Activated CD4-positive, alpha-beta T cell treated with anti-CD3 and anti-CD28 coated beads, Interleukin-2, amount 50 U/mL, for 48 hours (primary cell): Measurements from ENCODE around the gene ATP6V0A4.
"Not testable (repeated sequence)": the region's sequence is repeated elsewhere in the genome, so short reads cannot be mapped to it uniquely, and the experiment has no call there.

Experiments used
- DNase-seq, 2 experiments: peaks; one replicate each; pipeline ENCODE4 v3.0.0-alpha.2; 2020

ATP6V0A4 gene

DNA sequence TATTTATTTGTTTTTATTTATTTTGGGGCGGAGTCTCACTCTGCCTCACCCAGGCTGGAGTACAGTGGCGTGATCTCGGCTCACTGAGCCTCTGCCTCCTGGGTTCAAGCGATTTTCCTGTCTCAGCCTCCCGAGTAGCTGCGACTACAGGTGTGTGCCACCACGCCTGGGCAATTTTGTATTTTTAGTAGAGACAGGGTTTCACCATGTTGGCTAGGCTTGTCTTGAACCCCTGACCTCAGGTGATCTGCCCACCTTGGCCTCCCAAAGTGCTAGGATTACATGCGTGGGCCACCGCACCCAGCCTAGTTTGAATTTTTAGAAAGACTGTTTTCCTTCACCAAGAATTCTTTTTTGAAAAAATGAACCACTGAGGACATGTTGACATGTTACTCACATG lies 102.2 kb downstream of the ATP6V0A4 start:
- DNase-seq: not testable (repeated sequence)

DNA sequence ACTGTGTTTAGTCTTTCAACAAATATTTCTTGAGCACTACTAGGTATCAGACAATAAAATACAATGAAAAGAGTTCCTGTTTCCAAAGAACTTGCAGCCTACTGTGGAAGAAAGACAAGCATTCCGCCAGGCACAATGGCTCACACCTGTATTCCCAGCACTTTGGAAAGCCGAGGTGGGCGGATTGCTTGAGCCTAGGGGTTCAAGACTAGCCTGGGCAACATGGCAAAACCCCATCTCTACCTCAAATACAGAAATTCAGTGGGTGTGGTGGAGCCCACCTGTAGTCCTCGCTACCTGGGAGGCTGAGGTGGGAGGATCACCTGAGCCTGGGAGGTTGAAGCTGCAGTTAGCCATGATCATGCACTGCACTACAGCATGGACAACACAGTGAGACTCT lies 102.9 kb downstream of the ATP6V0A4 start:
- no peak for DNase-seq

DNA sequence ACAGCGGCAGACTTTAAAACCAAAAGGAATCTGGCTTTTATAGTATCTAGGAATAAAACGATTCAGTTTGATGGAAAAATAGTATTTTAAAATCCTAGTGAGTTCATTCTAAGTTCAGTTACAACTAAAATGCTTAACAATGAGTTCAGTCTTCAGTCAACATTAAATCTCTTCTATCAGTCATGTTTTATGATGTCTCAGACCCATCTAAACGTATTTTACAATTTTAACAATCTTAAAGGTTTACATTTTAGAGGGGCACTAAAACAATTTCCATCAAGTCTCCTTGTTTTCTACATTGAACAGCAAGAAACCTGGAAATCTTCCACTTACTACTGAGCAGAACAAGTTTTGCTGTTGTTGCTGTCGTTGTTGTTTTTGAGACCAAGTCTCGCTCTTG lies 106.8 kb downstream of the ATP6V0A4 start:
- DNase-seq: no peak

DNA sequence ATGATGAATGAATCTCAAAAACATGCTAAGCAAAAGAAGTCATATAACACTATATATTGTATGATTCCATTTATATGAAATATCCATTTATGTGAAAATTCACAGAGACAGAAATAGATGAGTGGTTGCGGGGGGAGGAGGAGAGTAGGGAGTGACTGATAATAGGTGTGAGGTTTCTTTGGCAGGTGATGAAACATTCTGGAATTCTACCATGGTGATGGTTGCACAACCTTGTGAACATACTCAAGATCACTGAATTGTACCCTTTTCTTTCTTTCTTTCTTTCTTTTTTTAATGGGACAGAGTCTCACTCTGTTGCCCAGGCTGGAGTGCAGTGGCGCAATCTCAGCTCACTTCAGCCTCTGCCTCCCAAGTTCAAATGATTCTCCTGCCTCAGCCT lies 107.5 kb downstream of the ATP6V0A4 start:
- DNase-seq: no peak

DNA sequence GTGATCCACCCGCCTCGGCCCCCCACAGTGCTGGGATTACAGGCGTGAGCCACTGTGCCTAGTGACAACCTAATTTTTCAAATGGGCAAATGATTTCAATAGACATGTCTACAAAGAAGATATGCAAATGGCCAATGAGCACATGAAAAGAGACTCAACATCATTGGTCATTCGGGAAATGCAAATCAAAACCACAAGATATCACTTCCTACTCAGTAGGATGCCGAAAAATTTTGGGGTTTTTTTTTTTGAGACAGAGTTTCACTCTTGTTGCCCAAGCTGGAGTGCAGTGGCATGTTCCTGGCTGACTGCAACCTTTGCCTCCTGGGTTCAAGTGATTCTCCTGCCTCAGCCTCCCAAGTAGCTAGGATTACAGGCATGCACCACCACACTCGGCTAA lies 110.0 kb downstream of the ATP6V0A4 start:
- DNase-seq: not testable (repeated sequence)

DNA sequence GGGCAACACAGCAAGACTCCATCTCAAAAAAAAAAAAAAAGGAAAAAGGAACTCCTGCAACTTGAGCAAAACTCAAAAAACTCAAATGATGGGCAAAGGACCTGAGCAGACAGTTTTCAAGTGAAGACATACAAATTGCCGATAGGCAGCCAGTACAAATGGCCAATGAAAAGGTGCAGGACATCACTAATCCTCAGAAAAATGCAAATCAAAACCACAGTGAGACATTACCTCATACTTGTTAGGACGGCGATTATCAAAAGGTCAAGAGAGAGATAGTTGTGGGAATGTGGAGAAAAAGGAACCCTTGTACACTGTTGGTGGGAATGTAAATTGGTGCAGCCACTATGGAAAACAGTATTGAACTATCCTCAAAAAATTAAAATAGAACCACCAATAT lies 113.7 kb downstream of the ATP6V0A4 start:
- no peak for DNase-seq

DNA sequence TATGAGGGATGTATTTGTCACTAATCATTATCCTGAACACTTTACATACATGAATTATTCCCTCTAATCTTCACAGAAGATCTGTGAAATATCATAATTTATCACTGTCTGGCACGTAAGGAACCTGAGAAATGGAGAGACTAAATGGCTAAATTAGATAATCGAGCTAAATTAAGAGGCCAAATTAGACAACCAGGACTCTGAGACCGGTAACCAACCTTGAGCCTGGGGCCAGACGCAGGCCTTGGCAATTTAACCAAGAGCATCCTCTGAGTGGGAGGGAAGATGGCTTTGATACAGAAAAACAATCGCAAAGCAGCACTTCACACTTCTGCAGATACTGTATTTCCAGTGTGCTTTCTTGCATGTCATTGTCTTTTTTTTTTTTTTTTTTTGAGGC lies 118.2 kb downstream of the ATP6V0A4 start:
- DNase-seq: no peak

DNA sequence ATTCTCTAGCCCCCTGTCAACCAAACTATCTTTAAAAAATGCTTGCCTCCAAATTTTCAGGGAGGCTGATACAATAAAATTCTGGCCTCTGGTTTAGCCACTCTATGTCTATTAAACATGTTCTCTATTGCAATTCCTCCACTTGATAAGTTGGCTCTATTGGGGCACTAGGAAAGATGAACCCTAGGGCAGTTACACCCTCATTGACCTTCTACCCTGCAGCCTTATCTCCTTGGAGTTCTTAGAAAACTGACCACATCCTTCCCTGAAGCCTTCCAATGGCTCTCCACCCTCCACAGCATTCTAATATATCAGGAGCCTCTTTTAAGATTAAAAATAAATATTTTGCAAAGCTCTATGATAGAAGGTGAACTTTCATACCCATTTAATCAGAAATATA lies 127.4 kb downstream of the ATP6V0A4 start:
- no peak for DNase-seq

DNA sequence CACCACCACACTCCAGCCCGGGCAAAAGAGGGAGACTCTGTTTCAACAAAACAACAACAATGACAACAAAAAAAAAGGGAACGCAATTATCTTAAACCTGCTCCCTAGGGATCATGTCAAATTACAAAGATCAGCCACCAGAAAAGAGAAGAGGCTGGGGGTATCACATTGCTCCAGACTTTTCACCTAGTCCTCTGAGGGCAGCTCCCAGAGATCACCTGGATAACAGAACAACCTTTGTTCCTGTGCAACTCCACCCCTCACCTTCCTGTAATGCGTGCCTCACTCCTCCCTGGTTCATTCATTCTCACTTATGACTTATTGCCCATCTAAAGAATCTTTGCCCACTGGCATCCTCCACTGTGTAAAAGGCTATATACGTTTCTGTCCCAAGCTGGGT lies 128.6 kb downstream of the ATP6V0A4 start:
- DNase-seq: no peak

DNA sequence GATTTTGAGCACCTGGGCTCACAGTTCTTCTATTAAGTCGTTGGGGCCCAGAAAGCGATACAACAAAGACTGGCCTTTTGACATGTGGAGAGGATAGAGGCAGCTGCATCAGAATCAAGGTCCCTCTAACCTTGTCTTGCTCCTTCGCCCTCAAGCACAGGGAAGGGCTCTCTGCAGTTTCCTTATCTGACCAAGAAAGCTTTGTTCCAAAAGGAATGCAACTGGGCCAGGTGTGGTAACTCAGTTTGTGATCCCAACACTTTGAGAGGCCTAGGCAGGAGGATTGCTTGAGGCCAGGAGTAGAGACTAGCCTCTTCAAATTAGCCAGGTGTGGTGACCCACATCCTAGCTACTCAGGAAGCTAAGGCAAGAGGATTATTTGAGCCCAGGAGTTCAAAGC lies 129.1 kb downstream of the ATP6V0A4 start:
- no peak for DNase-seq

DNA sequence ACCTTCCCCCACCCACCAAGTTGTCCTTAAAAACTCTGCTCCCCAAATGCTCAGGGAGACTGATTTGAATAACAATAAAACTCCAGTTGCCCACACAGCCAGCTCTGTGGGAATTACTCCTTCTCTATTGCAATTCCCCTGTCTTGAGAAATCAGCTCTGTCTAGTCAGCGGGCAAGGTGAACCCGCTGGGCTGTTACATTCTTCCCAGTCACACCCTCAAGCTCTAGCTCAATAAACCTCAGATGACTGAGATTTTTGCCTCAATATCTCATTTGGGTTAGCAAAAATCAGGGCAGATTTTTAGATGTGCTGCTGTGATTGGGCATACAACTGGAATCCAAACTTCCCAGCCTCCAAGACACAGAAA lies 129.8 kb downstream of the ATP6V0A4 start:
- no peak for DNase-seq

DNA sequence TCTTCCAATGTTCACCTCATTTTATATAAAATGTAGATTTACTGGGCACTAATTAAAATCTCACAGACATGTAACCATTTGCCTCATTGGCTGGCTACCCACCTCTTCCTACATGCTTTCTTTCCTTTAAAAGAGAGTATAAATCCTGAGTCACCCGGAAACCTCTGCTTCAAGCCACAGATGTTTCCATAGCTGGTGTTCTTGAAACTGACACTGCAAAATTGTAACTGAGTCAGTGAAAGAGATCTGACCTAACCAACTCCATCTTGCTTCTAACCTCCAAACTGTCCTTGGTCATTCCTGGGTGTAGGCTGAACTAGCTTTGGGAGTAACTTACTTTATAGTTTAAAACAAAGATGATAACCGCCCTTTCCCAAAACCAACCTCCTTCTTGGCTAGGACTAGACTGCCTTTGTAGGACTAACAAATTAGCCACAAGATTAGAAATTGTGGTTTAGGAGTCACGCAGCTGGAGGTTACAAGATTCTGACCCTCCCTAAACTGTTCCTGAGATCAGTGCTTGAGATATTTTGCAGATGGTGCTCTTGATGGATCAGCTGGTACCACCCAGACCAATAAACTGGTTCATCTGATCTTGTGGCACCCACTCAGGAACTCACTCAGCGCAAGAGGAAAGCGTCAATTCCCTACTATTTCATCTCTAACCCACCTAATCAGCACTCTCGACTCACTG lies 130.3 kb downstream of the ATP6V0A4 start:
- peak in 1 of 2 experiments; percentile 8 for DNase-seq

DNA sequence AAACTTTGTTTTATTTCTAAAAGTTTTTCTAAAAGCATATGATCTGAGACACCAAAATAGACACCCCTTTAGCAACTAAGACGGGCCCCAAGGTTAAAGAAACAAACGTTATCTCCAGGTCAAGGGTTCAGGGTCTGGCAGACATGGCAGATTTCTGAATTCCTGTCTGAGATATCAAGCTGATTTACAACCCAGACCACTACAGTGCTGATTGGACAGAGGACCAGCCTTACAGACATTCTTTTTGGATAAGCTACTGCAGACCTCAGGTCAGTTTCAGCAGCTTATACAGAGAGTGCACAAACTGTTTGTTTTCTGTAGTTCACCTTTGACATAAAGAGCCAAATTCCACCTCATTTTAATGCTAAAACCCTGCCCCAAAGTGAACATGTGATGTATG lies 131.6 kb downstream of the ATP6V0A4 start:
- no peak for DNase-seq

DNA sequence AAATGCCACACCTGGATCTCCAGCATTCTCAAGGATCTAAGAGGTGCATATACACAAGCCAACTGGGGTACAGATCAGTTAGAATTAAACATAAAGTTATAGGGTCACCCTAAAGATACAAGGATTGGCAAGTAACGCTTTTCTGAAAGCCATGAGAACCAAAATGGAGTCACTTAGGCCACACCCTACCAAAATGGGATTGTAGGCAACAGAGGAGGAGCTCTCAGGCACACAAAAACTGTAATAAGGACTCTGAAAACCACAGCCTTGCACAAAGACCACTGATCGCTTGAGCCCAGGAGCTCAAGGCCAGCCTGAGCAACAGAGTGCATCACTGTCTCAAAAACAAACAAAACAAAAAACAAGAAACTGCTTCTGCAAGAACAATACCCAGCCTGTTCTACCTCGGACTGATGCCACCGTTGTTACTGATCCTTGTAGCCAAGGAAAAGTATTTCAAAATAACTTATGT lies 132.3 kb downstream of the ATP6V0A4 start:
- no peak for DNase-seq

DNA sequence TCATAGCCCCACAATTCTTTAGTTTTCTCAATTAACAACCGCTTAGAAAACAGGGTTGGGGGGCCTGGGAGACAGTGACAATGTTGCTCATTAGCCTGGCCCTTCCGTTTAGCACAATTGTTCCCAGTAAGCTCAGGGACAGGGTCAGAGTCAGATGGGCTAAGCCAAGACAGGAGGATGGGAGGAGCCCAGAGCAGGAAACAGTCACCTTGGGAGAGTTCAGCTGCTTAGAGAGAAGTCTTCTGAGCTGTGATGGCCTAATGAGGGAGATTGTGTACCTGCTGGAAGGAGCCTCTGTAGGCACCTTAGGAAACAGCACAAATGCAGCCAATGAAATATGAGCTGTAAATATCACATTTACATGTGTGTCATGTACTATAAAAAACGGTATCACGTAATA lies 132.7 kb downstream of the ATP6V0A4 start:
- no peak for DNase-seq

DNA sequence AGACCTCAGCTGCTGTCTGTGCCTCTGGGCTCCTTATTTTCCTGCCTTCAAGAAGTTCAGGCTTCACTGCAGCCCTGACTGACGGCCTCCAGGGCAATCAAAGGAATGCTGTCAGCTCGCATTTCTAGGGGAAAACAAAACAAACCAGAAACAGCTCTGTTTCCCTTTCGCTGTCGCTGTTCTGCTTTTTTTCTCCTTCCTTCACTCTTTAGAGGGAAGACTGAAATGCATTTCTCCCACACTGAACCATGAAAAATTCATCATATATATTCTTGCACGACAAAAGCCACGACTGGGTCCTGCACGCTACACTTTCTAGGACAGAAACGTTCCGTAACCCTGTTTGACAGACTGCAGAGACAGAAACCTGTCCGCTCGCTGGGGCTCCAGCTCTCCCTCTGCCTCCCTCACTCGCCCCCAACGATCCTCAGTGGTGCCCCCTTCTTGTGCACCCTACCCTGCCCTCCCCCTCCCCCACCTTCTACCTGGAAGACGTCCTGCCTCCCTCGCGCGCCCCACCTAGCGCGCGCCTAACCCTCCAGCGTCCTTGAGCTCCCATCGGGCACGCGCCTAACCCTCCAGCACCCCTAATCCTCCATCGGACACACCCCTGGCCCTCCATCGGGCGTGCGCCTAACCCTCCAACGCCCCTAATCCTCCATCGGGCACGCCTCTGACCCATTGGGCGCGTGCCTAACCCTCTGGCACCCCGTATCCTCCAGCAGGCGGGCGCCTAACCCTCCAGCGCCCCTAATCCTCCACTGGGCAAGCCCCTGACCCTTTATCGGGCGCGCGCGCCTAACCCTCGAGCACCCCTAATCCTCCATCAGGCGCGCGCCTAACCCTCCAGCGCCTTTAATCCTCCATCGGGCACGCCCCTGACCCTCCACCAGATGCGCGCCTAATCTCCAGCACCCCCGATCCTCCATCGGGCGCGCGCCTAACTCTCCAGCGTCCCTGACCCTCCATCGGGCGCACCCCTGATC lies 134.0 kb downstream of the ATP6V0A4 start:
- no peak for DNase-seq

DNA sequence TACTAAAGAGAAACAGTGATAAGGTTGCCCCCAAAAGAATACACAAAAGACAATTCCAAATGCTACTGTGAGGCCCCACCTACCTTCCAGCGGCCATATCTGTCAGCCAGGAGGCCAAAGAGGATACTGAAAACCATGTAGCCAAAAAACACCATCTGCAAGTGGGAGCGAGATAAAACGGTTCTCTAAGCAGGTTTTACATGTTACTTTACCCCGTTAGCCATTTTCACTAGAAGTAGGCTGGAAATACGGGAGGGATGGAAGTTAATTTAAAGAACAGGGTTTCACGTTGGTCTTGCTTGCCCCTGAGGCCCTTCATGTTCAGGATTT lies 135.0 kb downstream of the ATP6V0A4 start:
- DNase-seq: no peak

DNA sequence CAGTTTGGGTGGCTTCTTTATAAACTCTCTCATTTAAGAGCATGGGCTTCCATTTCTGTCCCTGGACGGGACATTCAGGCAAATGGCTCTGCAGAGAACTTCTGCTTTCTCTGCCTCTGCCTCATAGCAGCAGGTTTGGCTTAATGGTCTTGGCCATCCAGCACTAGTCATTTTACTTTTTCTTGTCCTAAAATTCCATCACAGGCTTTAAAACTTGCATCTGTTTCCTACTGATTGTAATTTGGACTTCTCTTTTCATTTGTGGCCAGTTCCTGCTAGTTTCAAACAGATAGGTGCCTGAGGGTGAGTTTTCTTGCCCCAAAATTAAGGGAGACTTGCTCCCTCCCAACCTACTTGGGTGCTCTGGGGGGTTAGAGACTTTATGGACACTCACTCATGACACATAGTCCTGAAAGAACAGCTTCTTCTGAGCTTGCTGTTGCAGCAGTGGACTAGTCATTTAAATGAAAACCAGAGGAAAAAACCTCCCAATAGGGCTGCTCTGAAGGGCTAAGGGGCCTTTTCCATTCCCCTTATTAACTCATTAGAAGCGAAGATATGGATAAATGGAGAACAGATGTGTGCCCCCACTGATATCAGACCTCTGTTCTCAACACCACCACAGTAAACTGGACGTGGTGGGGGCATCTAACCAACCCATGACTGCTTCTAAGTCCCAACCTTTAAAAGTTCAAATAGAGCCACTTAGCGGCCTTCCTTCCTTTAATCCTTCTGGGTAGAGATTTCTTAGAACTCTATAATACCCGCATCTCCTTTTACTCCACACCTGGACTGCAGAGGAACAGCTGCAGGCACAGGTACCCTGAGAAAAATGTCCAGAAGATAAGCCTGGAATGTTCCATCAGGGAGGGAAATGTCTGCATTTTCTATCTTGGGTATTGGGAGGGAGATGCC lies 135.7 kb downstream of the ATP6V0A4 start:
- no peak for DNase-seq

DNA sequence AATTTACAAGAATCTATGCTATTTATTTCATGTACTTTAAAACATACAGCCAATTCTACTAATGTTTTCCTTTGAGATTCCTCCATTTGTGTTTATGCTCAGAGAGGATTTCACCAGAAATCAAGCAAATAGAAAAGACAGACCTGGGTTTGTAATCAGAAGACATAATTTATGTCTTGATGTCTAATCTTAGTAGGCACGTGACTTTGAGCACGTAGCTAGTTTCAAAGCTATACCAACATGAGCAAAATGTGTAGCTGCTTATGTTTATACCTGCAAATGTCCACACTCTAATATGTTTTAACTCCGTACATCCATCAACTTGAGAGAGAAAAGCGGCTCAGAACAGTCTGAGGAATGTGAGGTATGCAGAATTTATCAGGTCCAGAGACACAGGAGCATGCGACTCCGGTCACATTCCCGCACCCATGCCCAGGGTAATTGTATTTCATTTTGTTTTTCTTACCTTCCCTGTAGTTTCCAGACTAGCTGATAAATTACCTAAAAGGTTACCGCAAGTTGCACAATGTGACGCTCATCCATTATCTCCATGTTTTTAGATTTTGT lies 136.8 kb downstream of the ATP6V0A4 start:
- no peak for DNase-seq

DNA sequence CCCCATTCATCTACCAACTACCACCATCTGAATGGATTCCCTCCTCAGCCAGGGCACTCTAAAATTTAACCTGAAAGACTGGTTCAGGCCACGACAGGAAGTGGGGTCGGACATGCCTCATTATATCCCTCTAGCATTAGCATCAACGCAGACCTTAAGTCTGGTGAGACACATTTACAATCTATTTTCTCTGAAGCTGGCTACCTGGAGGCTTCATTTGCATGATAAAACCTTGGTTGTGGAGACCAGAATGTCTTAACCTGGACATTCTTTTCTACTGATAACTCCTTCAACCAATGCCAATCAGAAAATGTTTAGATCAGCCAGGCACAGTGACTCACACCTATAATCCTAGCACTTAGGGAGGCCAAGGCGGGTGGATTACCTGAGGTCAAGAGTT lies 139.1 kb downstream of the ATP6V0A4 start:
- no peak for DNase-seq

DNA sequence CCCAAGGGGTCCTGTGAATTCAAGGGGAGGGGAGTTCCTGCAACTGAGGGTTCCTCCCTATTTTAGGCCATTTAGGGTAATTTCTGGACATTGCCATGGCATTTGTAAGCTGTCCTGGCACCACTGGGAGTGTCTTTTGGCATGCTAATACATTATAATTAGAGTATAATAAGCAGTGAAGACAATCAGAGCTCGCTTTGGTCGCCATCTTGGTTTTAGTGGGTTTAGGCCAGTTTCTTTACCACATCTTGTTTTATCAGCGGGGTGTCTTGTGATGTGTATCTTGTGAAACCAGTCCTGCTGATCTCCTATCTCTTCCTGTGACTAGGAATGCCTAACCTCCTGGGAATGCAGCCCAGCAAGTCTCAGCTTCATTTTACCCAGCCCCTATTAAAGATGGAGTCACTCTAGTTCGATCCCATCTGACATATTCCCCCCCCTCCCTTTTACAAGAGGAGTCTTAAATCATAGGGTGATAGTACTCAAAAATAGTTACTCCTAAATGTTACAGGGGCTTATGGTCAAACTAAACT lies 140.1 kb downstream of the ATP6V0A4 start:
- DNase-seq: no peak

DNA sequence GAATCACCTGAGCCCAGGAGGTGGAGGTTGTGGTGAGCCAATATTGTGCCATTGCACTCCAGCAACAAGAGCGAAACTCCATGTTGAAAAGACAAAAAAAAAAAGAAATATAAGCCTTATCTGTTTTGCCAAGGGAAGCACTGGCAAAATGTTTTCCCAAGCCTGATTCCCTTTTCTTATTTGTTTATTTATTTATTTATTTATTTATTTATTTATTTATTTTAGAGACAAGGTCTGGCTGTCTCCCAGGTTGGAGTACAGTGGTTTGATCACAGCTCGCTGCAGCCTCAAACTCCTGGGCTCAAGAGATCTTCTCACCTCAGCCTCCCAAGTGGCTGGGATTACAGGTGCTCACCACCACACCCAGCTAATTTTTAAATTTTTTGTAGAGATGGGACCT lies 141.0 kb downstream of the ATP6V0A4 start:
- DNase-seq: no peak
